Measurements from ENCODE around the gene LRFN4. TPM values are rescaled to one million over a fixed set of nuclear protein-coding genes. Genes with fewer than 3 reads are reported as not detected.

LRFN4 gene
- total and polyA plus RNA-seq, 2 of the 13 experiments (the other 11 are each of a cell fraction or from before 2014, with no cell fraction given), result 1.3 to 6.8 TPM

DNA sequence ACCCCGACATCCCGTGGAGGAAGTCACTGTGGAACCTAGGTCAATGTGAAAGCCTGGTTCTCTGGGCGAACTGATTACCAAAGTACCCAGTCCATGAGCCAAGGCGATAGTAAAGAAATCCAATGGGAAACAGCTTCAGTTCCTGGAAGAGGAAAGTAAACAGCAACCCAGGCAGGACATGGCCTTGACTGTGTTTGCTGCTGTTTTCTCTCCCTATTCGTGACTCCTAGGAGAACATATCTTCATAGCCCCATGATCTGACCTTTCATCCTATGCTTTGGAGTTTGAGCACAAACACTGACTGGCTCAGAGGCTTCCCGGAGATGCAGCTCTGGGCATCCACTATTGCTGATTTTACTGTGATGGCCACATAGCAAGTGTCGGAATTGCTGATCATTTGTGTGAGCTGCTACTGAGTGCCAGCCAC lies 45.1 kb downstream of the LRFN4 start (continued):
- TF ChIP-seq, protein P1, sequence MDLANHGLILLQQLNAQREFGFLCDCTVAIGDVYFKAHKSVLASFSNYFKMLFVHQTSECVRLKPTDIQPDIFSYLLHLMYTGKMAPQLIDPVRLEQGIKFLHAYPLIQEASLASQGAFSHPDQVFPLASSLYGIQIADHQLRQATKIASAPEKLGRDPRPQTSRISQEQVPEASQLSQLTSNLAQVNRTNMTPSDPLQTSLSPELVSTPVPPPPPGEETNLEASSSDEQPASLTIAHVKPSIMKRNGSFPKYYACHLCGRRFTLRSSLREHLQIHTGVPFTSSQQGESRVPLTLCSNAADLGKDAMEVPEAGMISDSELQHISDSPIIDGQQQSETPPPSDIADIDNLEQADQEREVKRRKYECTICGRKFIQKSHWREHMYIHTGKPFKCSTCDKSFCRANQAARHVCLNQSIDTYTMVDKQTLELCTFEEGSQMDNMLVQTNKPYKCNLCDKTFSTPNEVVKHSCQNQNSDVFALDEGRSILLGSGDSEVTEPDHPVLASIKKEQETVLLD (CRISPR knock-in tag; IDR thresholded peaks at IDR 0.05; ENCODE audit: low read depth), result no peak
- no peak for TF ChIP-seq ZNF460 (CRISPR knock-in tag; IDR thresholded peaks at IDR 0.05; ENCODE audit: borderline replicate concordance)
- no peak for TF ChIP-seq ZNF33A (CRISPR knock-in tag; IDR thresholded peaks at IDR 0.05; ENCODE audit: borderline replicate concordance)
- TF ChIP-seq, protein P2, sequence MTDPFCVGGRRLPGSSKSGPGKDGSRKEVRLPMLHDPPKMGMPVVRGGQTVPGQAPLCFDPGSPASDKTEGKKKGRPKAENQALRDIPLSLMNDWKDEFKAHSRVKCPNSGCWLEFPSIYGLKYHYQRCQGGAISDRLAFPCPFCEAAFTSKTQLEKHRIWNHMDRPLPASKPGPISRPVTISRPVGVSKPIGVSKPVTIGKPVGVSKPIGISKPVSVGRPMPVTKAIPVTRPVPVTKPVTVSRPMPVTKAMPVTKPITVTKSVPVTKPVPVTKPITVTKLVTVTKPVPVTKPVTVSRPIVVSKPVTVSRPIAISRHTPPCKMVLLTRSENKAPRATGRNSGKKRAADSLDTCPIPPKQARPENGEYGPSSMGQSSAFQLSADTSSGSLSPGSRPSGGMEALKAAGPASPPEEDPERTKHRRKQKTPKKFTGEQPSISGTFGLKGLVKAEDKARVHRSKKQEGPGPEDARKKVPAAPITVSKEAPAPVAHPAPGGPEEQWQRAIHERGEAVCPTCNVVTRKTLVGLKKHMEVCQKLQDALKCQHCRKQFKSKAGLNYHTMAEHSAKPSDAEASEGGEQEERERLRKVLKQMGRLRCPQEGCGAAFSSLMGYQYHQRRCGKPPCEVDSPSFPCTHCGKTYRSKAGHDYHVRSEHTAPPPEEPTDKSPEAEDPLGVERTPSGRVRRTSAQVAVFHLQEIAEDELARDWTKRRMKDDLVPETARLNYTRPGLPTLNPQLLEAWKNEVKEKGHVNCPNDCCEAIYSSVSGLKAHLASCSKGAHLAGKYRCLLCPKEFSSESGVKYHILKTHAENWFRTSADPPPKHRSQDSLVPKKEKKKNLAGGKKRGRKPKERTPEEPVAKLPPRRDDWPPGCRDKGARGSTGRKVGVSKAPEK (CRISPR knock-in tag; IDR thresholded peaks at IDR 0.05; ENCODE audit: borderline replicate concordance), result no peak; the same call in 1 of the 2 replicates
- no peak; the same call in 1 of the 2 replicates for TF ChIP-seq CBX5 (CRISPR knock-in tag; IDR thresholded peaks at IDR 0.05; ENCODE audit: borderline replicate concordance)
- TF ChIP-seq, protein P3, sequence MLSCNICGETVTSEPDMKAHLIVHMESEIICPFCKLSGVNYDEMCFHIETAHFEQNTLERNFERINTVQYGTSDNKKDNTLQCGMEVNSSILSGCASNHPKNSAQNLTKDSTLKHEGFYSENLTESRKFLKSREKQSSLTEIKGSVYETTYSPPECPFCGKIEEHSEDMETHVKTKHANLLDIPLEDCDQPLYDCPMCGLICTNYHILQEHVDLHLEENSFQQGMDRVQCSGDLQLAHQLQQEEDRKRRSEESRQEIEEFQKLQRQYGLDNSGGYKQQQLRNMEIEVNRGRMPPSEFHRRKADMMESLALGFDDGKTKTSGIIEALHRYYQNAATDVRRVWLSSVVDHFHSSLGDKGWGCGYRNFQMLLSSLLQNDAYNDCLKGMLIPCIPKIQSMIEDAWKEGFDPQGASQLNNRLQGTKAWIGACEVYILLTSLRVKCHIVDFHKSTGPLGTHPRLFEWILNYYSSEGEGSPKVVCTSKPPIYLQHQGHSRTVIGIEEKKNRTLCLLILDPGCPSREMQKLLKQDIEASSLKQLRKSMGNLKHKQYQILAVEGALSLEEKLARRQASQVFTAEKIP (CRISPR knock-in tag; IDR thresholded peaks at IDR 0.05; ENCODE audit: borderline replicate concordance), result no peak
- TF ChIP-seq, protein P4, sequence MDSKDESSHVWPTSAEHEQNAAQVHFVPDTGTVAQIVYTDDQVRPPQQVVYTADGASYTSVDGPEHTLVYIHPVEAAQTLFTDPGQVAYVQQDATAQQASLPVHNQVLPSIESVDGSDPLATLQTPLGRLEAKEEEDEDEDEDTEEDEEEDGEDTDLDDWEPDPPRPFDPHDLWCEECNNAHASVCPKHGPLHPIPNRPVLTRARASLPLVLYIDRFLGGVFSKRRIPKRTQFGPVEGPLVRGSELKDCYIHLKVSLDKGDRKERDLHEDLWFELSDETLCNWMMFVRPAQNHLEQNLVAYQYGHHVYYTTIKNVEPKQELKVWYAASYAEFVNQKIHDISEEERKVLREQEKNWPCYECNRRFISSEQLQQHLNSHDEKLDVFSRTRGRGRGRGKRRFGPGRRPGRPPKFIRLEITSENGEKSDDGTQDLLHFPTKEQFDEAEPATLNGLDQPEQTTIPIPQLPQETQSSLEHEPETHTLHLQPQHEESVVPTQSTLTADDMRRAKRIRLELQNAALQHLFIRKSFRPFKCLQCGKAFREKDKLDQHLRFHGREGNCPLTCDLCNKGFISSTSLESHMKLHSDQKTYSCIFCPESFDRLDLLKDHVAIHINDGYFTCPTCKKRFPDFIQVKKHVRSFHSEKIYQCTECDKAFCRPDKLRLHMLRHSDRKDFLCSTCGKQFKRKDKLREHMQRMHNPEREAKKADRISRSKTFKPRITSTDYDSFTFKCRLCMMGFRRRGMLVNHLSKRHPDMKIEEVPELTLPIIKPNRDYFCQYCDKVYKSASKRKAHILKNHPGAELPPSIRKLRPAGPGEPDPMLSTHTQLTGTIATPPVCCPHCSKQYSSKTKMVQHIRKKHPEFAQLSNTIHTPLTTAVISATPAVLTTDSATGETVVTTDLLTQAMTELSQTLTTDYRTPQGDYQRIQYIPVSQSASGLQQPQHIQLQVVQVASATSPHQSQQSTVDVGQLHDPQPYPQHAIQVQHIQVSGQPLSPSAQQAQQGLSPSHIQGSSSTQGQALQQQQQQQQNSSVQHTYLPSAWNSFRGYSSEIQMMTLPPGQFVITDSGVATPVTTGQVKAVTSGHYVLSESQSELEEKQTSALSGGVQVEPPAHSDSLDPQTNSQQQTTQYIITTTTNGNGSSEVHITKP (CRISPR knock-in tag; IDR thresholded peaks at IDR 0.05; ENCODE audit: low read depth), result peak; percentile 60
- no peak for TF ChIP-seq ZNF674 (CRISPR knock-in tag; IDR thresholded peaks at IDR 0.05; ENCODE audit: low read depth)
- no peak; the same call in 1 of the 2 replicates for TF ChIP-seq ZFX (CRISPR knock-in tag; IDR thresholded peaks at IDR 0.05; ENCODE audit: low read depth)
- TF ChIP-seq ONECUT2 (CRISPR knock-in tag; IDR thresholded peaks at IDR 0.05), result peak; percentile 59; the same call in 1 of the 2 replicates
- TF ChIP-seq, protein P5, sequence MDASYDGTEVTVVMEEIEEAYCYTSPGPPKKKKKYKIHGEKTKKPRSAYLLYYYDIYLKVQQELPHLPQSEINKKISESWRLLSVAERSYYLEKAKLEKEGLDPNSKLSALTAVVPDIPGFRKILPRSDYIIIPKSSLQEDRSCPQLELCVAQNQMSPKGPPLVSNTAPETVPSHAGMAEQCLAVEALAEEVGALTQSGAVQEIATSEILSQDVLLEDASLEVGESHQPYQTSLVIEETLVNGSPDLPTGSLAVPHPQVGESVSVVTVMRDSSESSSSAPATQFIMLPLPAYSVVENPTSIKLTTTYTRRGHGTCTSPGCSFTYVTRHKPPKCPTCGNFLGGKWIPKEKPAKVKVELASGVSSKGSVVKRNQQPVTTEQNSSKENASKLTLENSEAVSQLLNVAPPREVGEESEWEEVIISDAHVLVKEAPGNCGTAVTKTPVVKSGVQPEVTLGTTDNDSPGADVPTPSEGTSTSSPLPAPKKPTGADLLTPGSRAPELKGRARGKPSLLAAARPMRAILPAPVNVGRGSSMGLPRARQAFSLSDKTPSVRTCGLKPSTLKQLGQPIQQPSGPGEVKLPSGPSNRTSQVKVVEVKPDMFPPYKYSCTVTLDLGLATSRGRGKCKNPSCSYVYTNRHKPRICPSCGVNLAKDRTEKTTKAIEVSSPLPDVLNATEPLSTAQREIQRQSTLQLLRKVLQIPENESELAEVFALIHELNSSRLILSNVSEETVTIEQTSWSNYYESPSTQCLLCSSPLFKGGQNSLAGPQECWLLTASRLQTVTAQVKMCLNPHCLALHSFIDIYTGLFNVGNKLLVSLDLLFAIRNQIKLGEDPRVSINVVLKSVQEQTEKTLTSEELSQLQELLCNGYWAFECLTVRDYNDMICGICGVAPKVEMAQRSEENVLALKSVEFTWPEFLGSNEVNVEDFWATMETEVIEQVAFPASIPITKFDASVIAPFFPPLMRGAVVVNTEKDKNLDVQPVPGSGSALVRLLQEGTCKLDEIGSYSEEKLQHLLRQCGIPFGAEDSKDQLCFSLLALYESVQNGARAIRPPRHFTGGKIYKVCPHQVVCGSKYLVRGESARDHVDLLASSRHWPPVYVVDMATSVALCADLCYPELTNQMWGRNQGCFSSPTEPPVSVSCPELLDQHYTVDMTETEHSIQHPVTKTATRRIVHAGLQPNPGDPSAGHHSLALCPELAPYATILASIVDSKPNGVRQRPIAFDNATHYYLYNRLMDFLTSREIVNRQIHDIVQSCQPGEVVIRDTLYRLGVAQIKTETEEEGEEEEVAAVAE (CRISPR knock-in tag; IDR thresholded peaks at IDR 0.05; ENCODE audit: borderline replicate concordance), result peak; percentile 73; the same call in 1 of the 2 replicates
